Measurements from ENCODE around the gene CHODL. TPM values are rescaled to one million over a fixed set of nuclear protein-coding genes. Genes with fewer than 3 reads are reported as not detected.

CHODL gene
- total and polyA plus RNA-seq, 2 donors (not counting 3 experiments of a cell fraction or from before 2014, with no cell fraction given) = not detected

GRCh38 chr21:18245464-18245967 is 883 bp downstream of the CHODL start:
- H3K4me2 ChIP-seq (ENCODE audit: insufficient read depth, low read length) = peak overlapping the region; percentile 35
- peaks cover 23 to 34% of the 10 kb centered on the region in 2 experiments for H3K27me3 ChIP-seq (ENCODE audit: control insufficient read depth in 2 of 2, insufficient read depth in 2 of 2, low read length in 2 of 2)
- DNase-seq (ENCODE audit: low read depth, low spot score) = no peak
- H3K9me3 ChIP-seq (replicated peaks; ENCODE audit: control insufficient read depth, insufficient read depth, low read length) = no peaks in the 10 kb centered on the region
- dilution Hi-C loops (cut with MboI; ENCODE audit: extremely low pct_ligation_motif_present, low sequenced_read_pairs) = no loop called here
- no peaks in the 10 kb centered on the region for H3K79me2 ChIP-seq (ENCODE audit: control insufficient read depth, insufficient read depth, low read length)
- intact Hi-C loops (cut with micrococcal nuclease) = no loop called here
- no peak overlapping the region for H3K27ac ChIP-seq (ENCODE audit: insufficient read depth, low read depth, low read length)
- no peak for FAIRE-seq
- H3K9me1 ChIP-seq (replicated peaks; ENCODE audit: control insufficient read depth, extremely low read depth, insufficient read depth, low read length) = no peaks in the 10 kb centered on the region
- ChIA-PET CTCF (interaction anchor here (2.2 kb wide), 1 partner anchor 205 kb away, joined by 5 read pairs; no protein-coding TSS in a partner anchor), POLR2A (no interaction called here)
- H2AFZ ChIP-seq (ENCODE audit: low read depth, low read length) = peak overlapping the region; percentile 68
- BruUV-seq (replicated peaks) = no TSS peak
- H3K9ac ChIP-seq (replicated peaks; ENCODE audit: extremely low read depth, insufficient read depth, low read length) = no peak overlapping the region
- no peaks in the 10 kb centered on the region for H3K4me1 ChIP-seq (ENCODE audit: control insufficient read depth, extremely low read depth, insufficient read depth, low read length)
- H3K4me3 ChIP-seq (replicated peaks in 1 of 3; ENCODE audit: insufficient read depth in 1 of 3, low read depth in 1 of 3, low read length in 3 of 3) = no peak overlapping the region
- no peaks in the 10 kb centered on the region for H3K36me3 ChIP-seq (ENCODE audit: control insufficient read depth in 2 of 2, extremely low read depth in 1 of 2, insufficient read depth in 2 of 2, low read length in 2 of 2)
- no peak for TF ChIP-seq FOS (IDR thresholded peaks at IDR 0.05; ENCODE audit: borderline replicate concordance, insufficient read depth, low read length)
- TF ChIP-seq POLR2AphosphoS5 (IDR thresholded peaks at IDR 0.05; ENCODE audit: insufficient read depth, low read depth, low read length) = no peak
- no peaks in the 10 kb centered on the region for H4K20me1 ChIP-seq (replicated peaks; ENCODE audit: control insufficient read depth, extremely low read depth, insufficient read depth, low read length)

- no peaks in the 10 kb centered on the region for H3K79me2 ChIP-seq (ENCODE audit: control insufficient read depth, insufficient read depth, low read length)
- H2AFZ ChIP-seq (ENCODE audit: low read depth, low read length) = no peak overlapping the region
- H3K9ac ChIP-seq (replicated peaks; ENCODE audit: extremely low read depth, insufficient read depth, low read length) = no peak overlapping the region
- intact Hi-C loops (cut with micrococcal nuclease) = no loop called here
- H3K36me3 ChIP-seq (ENCODE audit: control insufficient read depth in 2 of 2, extremely low read depth in 1 of 2, insufficient read depth in 2 of 2, low read length in 2 of 2) = no peaks in the 10 kb centered on the region
- ChIA-PET CTCF (interaction anchor here (0.9 kb wide), 1 partner anchor 208 kb away, joined by 3 read pairs; no protein-coding TSS in a partner anchor), POLR2A (no interaction called here)
- no TSS peak for BruUV-seq (replicated peaks)
- H3K9me3 ChIP-seq (replicated peaks; ENCODE audit: control insufficient read depth, insufficient read depth, low read length) = no peaks in the 10 kb centered on the region
- TF ChIP-seq CTCF (IDR thresholded peaks at IDR 0.05; ENCODE audit: extremely low read depth in 1 of 2, insufficient read depth in 1 of 2, low read depth in 1 of 2, low read length in 2 of 2) (no peak), MAX (IDR thresholded peaks at IDR 0.05; ENCODE audit: insufficient read depth, insufficient read length) (no peak), POLR2A (IDR thresholded peaks at IDR 0.05; ENCODE audit: low read depth, low read length) (no peak), POLR2AphosphoS5 (IDR thresholded peaks at IDR 0.05; ENCODE audit: insufficient read depth, low read depth, low read length) (no peak), GATA2 (IDR thresholded peaks at IDR 0.05; ENCODE audit: insufficient read depth, insufficient read length, low read depth, low read length) (no peak), EZH2 (IDR thresholded peaks at IDR 0.05; ENCODE audit: borderline replicate concordance, low read depth, low read length, severe bottlenecking) (no peak), FOS (IDR thresholded peaks at IDR 0.05; ENCODE audit: borderline replicate concordance, insufficient read depth, low read length) (no peak), JUN (IDR thresholded peaks at IDR 0.05; ENCODE audit: borderline replicate concordance, insufficient read depth, insufficient read length, low read depth) (no peak)
- no peaks in the 10 kb centered on the region for H4K20me1 ChIP-seq (replicated peaks; ENCODE audit: control insufficient read depth, extremely low read depth, insufficient read depth, low read length)
- H3K4me2 ChIP-seq (ENCODE audit: insufficient read depth, low read length) = no peak overlapping the region
- dilution Hi-C loops (cut with MboI; ENCODE audit: extremely low pct_ligation_motif_present, low sequenced_read_pairs) = no loop called here
- FAIRE-seq = no peak
- no peak overlapping the region for H3K4me3 ChIP-seq (replicated peaks in 1 of 3; ENCODE audit: insufficient read depth in 1 of 3, low read depth in 1 of 3, low read length in 3 of 3)
- no peaks in the 10 kb centered on the region for H3K4me1 ChIP-seq (ENCODE audit: control insufficient read depth, extremely low read depth, insufficient read depth, low read length)
- H3K27ac ChIP-seq (ENCODE audit: insufficient read depth, low read depth, low read length) = no peak overlapping the region
- H3K9me1 ChIP-seq (replicated peaks; ENCODE audit: control insufficient read depth, extremely low read depth, insufficient read depth, low read length) = no peaks in the 10 kb centered on the region
- H3K27me3 ChIP-seq (ENCODE audit: control insufficient read depth in 2 of 2, insufficient read depth in 2 of 2, low read length in 2 of 2) = peaks cover 23 to 32% of the 10 kb centered on the region in 2 experiments
- DNase-seq (ENCODE audit: low read depth, low spot score) = no peak
These were observed 3.5 kb downstream of the CHODL start for GRCh38 chr21:18248171-18248570.
